HG03175 (cell line): ENCODE results near the gene FRK.

Source experiments
- ATAC-seq: cut with Tn5 transposase; IDR thresholded peaks from one replicate; pipeline ENCODE4 v1.9.1; 2021; ENCODE audit warnings: mild to moderate bottlenecking, moderate library complexity; ENCODE audit not compliant: unreplicated experiment

FRK gene

GRCh38 chr6:116036885-116037284 lies 23.8 kb downstream of the FRK start:
- ATAC-seq: no peak

- ATAC-seq: no peak
These were observed 24.5 kb downstream of the FRK start for GRCh38 chr6:116036075-116036773.

GRCh38 chr6:116035616-116036015 lies 25.1 kb downstream of the FRK start:
- ATAC-seq: no peak

- ATAC-seq: no peak
These were observed 26.4 kb downstream of the FRK start for GRCh38 chr6:116034327-116034726.

GRCh38 chr6:116033687-116034303 lies 26.9 kb downstream of the FRK start:
- ATAC-seq: no peak

GRCh38 chr6:116030770-116031169 lies 29.9 kb downstream of the FRK start:
- ATAC-seq: no peak

- ATAC-seq: peak; percentile 68
These were observed 31.2 kb downstream of the FRK start for GRCh38 chr6:116029535-116029934.

- no peak for ATAC-seq
These were observed 32.5 kb downstream of the FRK start for GRCh38 chr6:116028233-116028632.

- ATAC-seq: no peak
These were observed 32.9 kb downstream of the FRK start for GRCh38 chr6:116027801-116028200.

GRCh38 chr6:116025405-116025804 lies 35.3 kb downstream of the FRK start:
- no peak for ATAC-seq

GRCh38 chr6:116022841-116023445 lies 37.7 kb downstream of the FRK start:
- ATAC-seq: no peak

- ATAC-seq: no peak
These were observed 40.0 kb downstream of the FRK start for GRCh38 chr6:116020738-116021137.

GRCh38 chr6:116019428-116019827 lies 41.3 kb downstream of the FRK start:
- peak; percentile 75 for ATAC-seq

GRCh38 chr6:116018976-116019375 lies 41.7 kb downstream of the FRK start:
- ATAC-seq: no peak

- ATAC-seq: no peak
These were observed 43.0 kb downstream of the FRK start for GRCh38 chr6:116017546-116018295.

GRCh38 chr6:116016846-116017545 lies 43.7 kb downstream of the FRK start:
- no peak for ATAC-seq

- ATAC-seq: no peak
These were observed 44.7 kb downstream of the FRK start for GRCh38 chr6:116015983-116016382.

- ATAC-seq: no peak
These were observed 45.1 kb downstream of the FRK start for GRCh38 chr6:116015561-116015960.

- no peak for ATAC-seq
These were observed 47.7 kb downstream of the FRK start for GRCh38 chr6:116012951-116013350.

GRCh38 chr6:116012471-116012949 lies 48.2 kb downstream of the FRK start:
- ATAC-seq: no peak

GRCh38 chr6:116011520-116011919 lies 49.2 kb downstream of the FRK start:
- ATAC-seq: peak; percentile 77
